ENCODE results near the gene CMSS1.
"Not testable (repeated sequence)": the region's sequence is repeated elsewhere in the genome, so short reads cannot be mapped to it uniquely, and the experiment has no call there.

CMSS1 gene

GRCh38 chr3:99818818-99819217 is 1.2 kb downstream of the CMSS1 start:
- no peak for DNase-seq

GRCh38 chr3:99823723-99824711 is 6.4 kb downstream of the CMSS1 start:
- no peak for DNase-seq

DNA sequence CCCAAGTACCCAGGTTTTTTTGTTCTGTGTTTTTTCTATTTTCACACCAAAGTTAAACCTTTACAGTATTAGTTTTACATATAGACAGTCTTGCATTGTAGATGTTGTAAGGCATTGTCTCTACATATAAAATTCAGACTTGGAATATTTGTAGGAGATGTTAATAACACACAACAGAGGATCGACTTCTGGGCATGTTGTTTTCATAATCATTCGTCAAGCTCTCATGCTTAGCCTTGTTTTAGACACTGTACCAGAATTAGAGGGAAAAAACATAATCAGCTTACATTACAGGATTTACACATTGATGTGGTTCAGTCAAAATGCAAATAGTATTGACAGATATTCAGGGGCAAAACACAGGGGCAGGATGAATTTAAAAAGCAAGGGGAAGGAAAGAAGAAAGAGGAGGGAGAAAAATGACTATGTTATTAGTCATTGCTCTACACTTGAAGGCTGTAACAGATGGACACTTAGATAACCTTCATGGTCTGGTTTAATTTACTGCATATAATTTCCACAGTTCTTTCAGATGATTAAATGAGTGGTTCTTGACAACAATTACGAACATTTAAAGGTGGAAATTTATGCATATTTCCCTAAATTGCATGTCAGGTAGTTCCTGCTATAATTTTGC is 7.5 kb downstream of the CMSS1 start:
- DNase-seq = no peak

DNA sequence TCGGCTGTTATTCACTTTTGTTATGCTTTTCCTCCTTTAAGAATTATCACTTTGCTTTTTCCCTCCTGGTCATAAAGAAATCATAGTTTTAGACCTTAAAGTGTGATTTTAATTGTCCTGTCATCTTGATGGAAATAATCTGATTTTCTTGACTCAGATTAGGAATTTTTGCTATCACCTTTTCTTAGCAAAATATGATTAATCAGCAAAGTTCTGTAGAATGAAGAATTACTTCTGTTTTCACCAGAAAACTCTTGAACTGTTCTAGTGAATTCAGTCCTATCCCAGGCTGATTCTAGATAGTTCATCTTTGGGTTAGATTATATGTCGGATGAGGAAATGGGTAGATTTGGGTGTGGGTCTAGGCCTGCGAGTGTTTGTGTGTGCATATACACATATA is 12.2 kb downstream of the CMSS1 start:
- DNase-seq = no peak

- DNase-seq = no peak
Measured at GRCh38 chr3:99833617-99834205, 16.0 kb downstream of the CMSS1 start.

- no peak for DNase-seq
Measured at GRCh38 chr3:99834211-99834957, 16.7 kb downstream of the CMSS1 start.

DNA sequence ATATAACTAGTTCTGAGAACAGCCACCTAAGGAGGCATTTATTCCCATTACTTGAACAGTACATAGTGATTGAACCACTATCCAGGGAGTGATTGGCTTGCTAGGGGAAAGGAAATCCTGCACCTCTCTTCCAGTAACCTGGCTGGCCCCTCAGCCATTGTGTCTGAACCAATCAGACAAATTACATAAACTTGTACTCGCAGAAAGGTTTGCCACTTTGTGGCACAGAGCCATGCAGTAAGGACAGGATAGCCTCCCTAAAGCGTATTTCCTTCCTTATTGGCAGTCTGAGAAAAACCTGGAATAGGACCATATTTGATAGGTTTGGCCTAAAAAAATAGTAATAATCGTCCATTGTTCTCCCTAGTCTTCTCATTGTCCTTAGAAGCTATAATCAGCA is 19.0 kb downstream of the CMSS1 start:
- no peak for DNase-seq

GRCh38 chr3:99837715-99838114 is 20.1 kb downstream of the CMSS1 start:
- no peak for DNase-seq

- no peak for DNase-seq
Measured at GRCh38 chr3:99838755-99839154, 21.1 kb downstream of the CMSS1 start.

DNA sequence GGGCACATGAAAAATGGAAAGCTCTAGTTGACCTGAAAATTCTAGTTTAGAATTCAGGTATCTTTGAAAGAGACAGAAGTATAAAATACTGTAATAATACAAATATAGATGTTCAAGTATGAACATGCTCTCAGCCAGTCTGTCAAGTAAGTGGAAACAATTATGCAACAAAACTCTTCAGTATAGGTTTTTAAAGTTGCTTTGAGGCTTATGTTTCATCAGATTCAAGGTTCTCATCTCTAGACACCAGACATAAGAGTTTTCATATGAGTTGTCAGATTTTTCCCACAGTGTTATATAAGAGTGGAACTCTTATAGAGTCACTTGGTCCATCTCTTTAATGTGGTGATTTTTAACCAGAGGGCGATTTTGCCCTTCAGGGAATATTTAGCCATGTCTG is 22.0 kb downstream of the CMSS1 start:
- no peak for DNase-seq

DNA sequence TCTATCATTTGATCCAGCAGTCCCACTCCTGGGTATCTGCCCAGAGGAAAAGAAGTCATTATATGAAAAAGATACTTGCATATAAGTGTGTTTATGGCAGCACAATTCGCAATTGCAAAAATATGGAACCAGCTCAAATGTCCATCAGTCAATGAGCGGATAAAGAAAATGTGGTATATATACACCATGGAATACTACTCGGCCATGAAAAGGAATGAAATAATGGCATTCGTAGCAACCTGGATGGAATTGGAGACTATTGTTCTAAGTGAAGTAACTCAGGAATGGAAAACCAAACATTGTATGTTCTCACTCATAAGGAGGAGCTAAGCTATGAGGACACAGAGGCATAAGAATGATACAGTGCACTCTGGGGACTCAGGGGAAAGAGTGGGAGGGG is 24.3 kb downstream of the CMSS1 start:
- DNase-seq = not testable (repeated sequence)

GRCh38 chr3:99842826-99843589 is 25.3 kb downstream of the CMSS1 start:
- DNase-seq = peak; percentile 57

- no peak for DNase-seq
Measured at GRCh38 chr3:99843590-99844258, 26.1 kb downstream of the CMSS1 start.

- DNase-seq = peak; percentile 53
Measured at GRCh38 chr3:99845331-99845730, 27.7 kb downstream of the CMSS1 start.

- DNase-seq = no peak
Measured at GRCh38 chr3:99845999-99846398, 28.3 kb downstream of the CMSS1 start.

DNA sequence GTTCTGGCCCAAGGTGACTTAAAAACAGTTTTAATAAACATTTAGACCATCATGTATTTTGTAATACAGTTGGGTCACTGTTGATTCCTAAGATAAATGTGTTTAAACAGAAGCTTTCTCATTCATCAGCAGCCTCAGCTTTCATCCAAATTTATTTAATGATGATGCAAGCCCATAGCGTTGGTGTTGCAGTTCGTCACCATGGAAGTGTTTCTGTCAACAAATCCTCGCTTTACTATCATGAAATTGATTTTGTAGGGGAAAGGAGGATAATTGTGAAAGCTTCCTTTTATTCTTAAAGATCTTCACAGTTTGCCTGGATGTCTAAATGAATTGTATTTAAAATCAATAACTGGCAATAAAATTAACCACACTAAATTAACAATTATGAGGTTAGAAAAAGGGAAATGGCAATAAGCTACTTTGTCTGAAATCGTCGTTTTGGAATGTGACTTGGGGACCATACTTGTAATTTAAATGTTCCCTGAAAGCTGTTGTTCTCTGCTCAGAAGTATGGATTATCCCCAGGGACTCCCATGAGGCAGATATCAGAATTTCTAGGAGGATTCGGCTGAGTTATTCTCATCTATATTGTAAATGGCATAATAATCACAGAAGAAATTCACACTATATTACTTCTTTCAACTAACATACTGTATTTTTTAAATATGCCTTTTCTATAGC is 29.0 kb downstream of the CMSS1 start:
- DNase-seq = peak; percentile 41

DNA sequence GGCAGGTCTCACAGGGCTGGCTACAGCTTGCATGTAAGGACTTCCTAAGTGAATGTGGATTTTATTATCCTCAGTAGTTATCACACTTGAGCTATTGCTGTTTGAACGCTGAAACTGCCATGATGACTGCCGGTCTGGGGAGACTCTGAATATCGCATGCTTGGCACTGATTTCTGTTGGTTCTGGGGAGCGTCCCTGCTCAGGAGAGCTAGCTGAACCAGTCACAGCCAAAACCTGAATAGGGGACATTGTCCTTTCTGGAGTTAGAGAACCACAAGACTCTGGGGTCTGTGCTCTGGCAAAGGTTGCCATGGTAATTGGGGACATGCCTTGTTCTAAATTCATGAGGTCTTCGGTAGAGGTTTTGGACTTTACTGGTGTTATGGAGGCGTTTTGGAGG is 30.8 kb downstream of the CMSS1 start:
- DNase-seq = no peak

GRCh38 chr3:99850608-99851007 is 32.9 kb downstream of the CMSS1 start:
- no peak for DNase-seq

DNA sequence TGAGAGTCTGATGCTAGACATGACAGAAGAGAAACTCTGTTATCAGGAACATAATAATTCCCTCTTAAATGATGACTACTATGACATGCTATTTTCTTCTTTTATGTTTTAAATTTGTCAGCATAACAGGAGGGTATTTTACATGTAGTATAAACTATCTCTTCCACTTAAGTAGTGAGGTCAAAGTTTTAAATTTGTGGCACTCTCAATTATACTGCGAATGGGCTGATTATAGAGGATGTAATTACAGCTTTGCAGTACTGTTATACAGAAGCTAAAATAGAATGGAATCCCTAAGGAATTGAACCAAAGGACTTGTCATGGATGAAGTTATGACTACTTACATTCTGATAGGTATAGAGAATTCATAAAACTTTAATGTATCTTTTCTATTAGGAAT is 34.3 kb downstream of the CMSS1 start:
- DNase-seq = no peak

- no peak for DNase-seq
Measured at GRCh38 chr3:99852851-99853250, 35.2 kb downstream of the CMSS1 start.

DNA sequence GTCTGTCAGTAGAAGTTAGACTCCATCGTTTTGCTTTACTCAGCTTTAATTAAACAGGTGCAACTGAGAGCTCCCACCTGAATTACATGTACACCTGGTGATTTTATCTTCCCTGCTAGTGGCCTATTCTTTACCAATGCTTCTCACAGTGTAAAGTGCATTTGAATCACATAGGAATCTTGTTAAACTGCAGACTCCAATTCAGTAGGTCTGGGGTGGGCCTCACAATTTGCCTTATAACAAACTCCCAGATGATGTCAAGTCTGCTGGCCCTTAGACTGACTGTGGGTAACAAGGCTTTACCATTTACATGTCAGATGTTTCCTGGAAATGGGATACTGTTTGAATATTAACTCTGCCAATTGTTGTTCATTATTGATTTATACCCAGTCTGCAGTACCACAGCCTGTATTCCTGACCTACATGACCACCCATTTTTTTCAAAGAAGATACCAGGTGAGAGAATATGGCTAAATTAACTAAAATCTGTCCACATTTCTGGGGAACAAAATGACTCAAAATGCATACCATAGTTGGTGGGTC is 37.2 kb downstream of the CMSS1 start:
- no peak for DNase-seq
